WTC11 (cell line): ENCODE measurements around the gene FANK1.

ENCODE experiments used
- NFE2L1 ChIP-seq: sonication (generic); formaldehyde crosslinking; IDR thresholded peaks from 2 replicates; pipeline ENCODE4 v1.8.1; 2023; ENCODE audit warnings: missing genetic modification reagents
- TF ChIP-seq, protein P1 (sequence below): fragments of 200-600 bp; IDR thresholded peaks from 2 replicates; pipeline ENCODE4 v1.8.0; 2022; ENCODE audit warnings: antibody characterized with exemption

DNA sequence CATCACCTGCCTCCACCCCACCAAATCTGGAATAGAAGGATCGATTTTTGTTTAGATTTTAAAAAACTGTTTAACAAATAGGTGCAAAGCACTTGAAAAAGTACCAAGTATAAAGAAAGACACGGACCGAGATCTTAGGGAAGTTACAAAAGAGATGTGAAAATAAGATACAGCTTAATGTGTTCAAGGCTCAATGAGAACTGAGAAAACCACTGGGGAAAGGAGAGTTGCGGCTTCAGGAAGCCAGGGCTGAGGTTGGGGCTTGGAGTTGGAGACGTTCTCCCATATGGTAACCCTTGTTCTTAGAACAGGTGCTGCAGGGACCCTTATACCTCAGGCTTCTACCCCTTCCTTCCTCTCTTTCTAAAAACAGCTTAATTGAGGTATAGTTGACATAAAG lies 140.2 kb downstream of the FANK1 start:
- TF ChIP-seq, protein P1, sequence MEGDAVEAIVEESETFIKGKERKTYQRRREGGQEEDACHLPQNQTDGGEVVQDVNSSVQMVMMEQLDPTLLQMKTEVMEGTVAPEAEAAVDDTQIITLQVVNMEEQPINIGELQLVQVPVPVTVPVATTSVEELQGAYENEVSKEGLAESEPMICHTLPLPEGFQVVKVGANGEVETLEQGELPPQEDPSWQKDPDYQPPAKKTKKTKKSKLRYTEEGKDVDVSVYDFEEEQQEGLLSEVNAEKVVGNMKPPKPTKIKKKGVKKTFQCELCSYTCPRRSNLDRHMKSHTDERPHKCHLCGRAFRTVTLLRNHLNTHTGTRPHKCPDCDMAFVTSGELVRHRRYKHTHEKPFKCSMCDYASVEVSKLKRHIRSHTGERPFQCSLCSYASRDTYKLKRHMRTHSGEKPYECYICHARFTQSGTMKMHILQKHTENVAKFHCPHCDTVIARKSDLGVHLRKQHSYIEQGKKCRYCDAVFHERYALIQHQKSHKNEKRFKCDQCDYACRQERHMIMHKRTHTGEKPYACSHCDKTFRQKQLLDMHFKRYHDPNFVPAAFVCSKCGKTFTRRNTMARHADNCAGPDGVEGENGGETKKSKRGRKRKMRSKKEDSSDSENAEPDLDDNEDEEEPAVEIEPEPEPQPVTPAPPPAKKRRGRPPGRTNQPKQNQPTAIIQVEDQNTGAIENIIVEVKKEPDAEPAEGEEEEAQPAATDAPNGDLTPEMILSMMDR = no peak
- no peak for TF ChIP-seq NFE2L1 (CRISPR knock-in tag)
